CD4-positive, alpha-beta T cell (primary cell): ENCODE data around the gene BICD2. TPM values are rescaled to one million over a fixed set of nuclear protein-coding genes. Genes with fewer than 3 reads are reported as not detected.

Source experiments
- ATAC-seq: fragments of 200-7000 bp; cut with Tn5 transposase; one replicate; pipeline ENCODE4 v1.10.0; 2022; ENCODE audit warnings: mild to moderate bottlenecking; ENCODE audit not compliant: poor library complexity
- CTCF ChIA-PET: fragments of 350-600 bp; sonication (Branson Sonifier 250); formaldehyde crosslinking; loops from one replicate; lab custom pipeline; 2021; ENCODE audit warnings: antibody characterized with exemption, inconsistent platforms; lab: Charles Lee
- POLR2A ChIA-PET: fragments of 350-600 bp; sonication (Branson Sonifier 250); formaldehyde crosslinking; loops from one replicate; lab custom pipeline; 2021; ENCODE audit warnings: antibody characterized with exemption, inconsistent platforms; lab: Charles Lee
- DNase-seq, 14 experiments: peaks; one replicate each; pipeline ENCODE4 v3.0.0-alpha.2; 2013 to 2020; ENCODE audit warnings: mixed read lengths in 2 of 14
- H3K27ac ChIP-seq, 2 donors: one replicate each; pipeline versions ENCODE4 v1.5.1 to v1.7.0; 2013; ENCODE audit warnings: low read length in 2 of 2, low read depth in 1 of 2, mild to moderate bottlenecking in 1 of 2
- H3K27me3 ChIP-seq, 2 experiments: 1 replicate in 1 of 2; 2 replicates in 1 of 2; pipeline versions ENCODE4 v1.6.1 to v1.7.0; 2013; ENCODE audit warnings: low read length in 2 of 2, control low read depth in 1 of 2, mild to moderate bottlenecking in 1 of 2, moderate library complexity in 1 of 2; ENCODE audit not compliant: insufficient read depth in 2 of 2, control insufficient read depth in 1 of 2
- H3K36me3 ChIP-seq: one replicate; pipeline ENCODE4 v1.6.1; 2013; ENCODE audit warnings: low read length, control low read depth; ENCODE audit not compliant: insufficient read depth
- H3K4me1 ChIP-seq: one replicate; pipeline ENCODE4 v1.6.1; 2013; ENCODE audit warnings: low read length, control low read depth; ENCODE audit not compliant: insufficient read depth
- H3K4me3 ChIP-seq: one replicate; pipeline ENCODE4 v1.5.1; 2013; ENCODE audit warnings: mild to moderate bottlenecking, low read length, moderate library complexity
- H3K9me3 ChIP-seq, 2 experiments: 1 replicate in 1 of 2; 2 replicates in 1 of 2; pipeline versions ENCODE4 v1.6.1 to v1.7.0; 2013; ENCODE audit warnings: low read length in 2 of 2, mild to moderate bottlenecking in 2 of 2, control low read depth in 1 of 2, moderate library complexity in 1 of 2; ENCODE audit not compliant: control insufficient read depth in 1 of 2, insufficient read depth in 1 of 2
- H3K27ac Mint-ChIP-seq: one replicate; pipeline ENCODE4 v1.8.0; 2020; ENCODE audit warnings: mixed read lengths
- H3K27me3 Mint-ChIP-seq: one replicate; pipeline ENCODE4 v1.8.0; 2021; ENCODE audit warnings: mixed read lengths
- H3K36me3 Mint-ChIP-seq: one replicate; pipeline ENCODE4 v1.8.0; 2021; ENCODE audit warnings: low read depth, mixed read lengths
- H3K4me1 Mint-ChIP-seq: one replicate; pipeline ENCODE4 v1.8.0; 2021; ENCODE audit warnings: low read depth, mixed read lengths
- H3K4me3 Mint-ChIP-seq: one replicate; pipeline ENCODE4 v1.8.0; 2020; ENCODE audit warnings: mild to moderate bottlenecking, mixed read lengths
- H3K9me3 Mint-ChIP-seq: one replicate; pipeline ENCODE4 v1.8.0; 2020; ENCODE audit warnings: mixed read lengths
- CTCF ChIP-seq: fragments of 200-600 bp; IDR thresholded peaks from one replicate; pipeline ENCODE4 v1.8.0; 2022; ENCODE audit warnings: antibody characterized with exemption, mild to moderate bottlenecking
- intact Hi-C, 2 experiments: fragments of 100-400 bp; cut with DNase I in 1 of 2; cut with micrococcal nuclease in 1 of 2; formaldehyde crosslinking; loops; one replicate each; pipeline versions ENCODE4 v1.15.1 to v1.9.0; 2023 to 2025; cut with DNase I, micrococcal nuclease
- total RNA-seq, 174 experiments: library from RNA in 2 of 174; stranded (reverse) in 2 of 174; gene quantifications; one replicate each; pipeline ENCODE4 v1.2.3 and lab custom pipeline; 2021 to 2026

The BICD2 gene
- total RNA-seq, 2 experiments from 2014 or later: 14.1 to 14.9 TPM

- Histone ChIP-seq H3K4me1 (no peaks in the 10 kb centered on the region), H3K27me3 (no peaks in the 10 kb centered on the region), H3K36me3 (peaks cover 69% of the 10 kb centered on the region), H3K4me3 (no peak overlapping the region), H3K27ac (no peak overlapping the region), H3K9me3 (no peaks in the 10 kb centered on the region)
- intact Hi-C loops: no loop called here
- TF ChIP-seq CTCF: no peak
- POLR2A ChIA-PET: no interaction called here
- ATAC-seq: no peak
- CTCF ChIA-PET: no interaction called here
- Mint-ChIP-seq H3K4me3 (no peak overlapping the region), H3K4me1 (peaks cover 10% of the 10 kb centered on the region), H3K27ac (no peak overlapping the region), H3K27me3 (no peaks in the 10 kb centered on the region), H3K9me3 (no peaks in the 10 kb centered on the region), H3K36me3 (peaks cover 87% of the 10 kb centered on the region)
- no peak for DNase-seq
These were observed 41.4 kb downstream of the BICD2 start for GRCh38 chr9:92723299-92723625.

GRCh38 chr9:92722386-92723298 lies 42.0 kb downstream of the BICD2 start:
- no peak overlapping the region for H3K4me3 Mint-ChIP-seq
- ATAC-seq (no peak), DNase-seq (peak in 1 of 14 experiments; percentile 3)
- ChIA-PET POLR2A (no interaction called here), CTCF (no interaction called here)
- Histone ChIP-seq H3K27me3 (no peaks in the 10 kb centered on the region), H3K27ac (no peak overlapping the region), H3K4me1 (no peaks in the 10 kb centered on the region), H3K9me3 (no peaks in the 10 kb centered on the region), H3K4me3 (no peak overlapping the region), H3K36me3 (peaks cover 69% of the 10 kb centered on the region)
- H3K4me1 Mint-ChIP-seq: peaks cover 7% of the 10 kb centered on the region
- H3K27ac Mint-ChIP-seq: no peak overlapping the region
- H3K27me3 Mint-ChIP-seq: no peaks in the 10 kb centered on the region
- peaks cover 87% of the 10 kb centered on the region for H3K36me3 Mint-ChIP-seq
- intact Hi-C loops: no loop called here
- TF ChIP-seq CTCF: no peak
- no peaks in the 10 kb centered on the region for H3K9me3 Mint-ChIP-seq

GRCh38 chr9:92721548-92721947 lies 43.1 kb downstream of the BICD2 start:
- Mint-ChIP-seq H3K27me3 (no peaks in the 10 kb centered on the region), H3K4me1 (peaks cover 7% of the 10 kb centered on the region), H3K27ac (no peak overlapping the region), H3K36me3 (peaks cover 86% of the 10 kb centered on the region), H3K4me3 (no peak overlapping the region), H3K9me3 (no peaks in the 10 kb centered on the region)
- TF ChIP-seq CTCF: no peak
- no peak for ATAC-seq
- H3K9me3 ChIP-seq: no peaks in the 10 kb centered on the region
- ChIA-PET CTCF (no interaction called here), POLR2A (no interaction called here)
- no peaks in the 10 kb centered on the region for H3K27me3 ChIP-seq
- H3K27ac ChIP-seq: no peak overlapping the region
- peak in 1 of 14 experiments; percentile 2 for DNase-seq
- peaks cover 68% of the 10 kb centered on the region for H3K36me3 ChIP-seq
- H3K4me1 ChIP-seq: peaks cover 3% of the 10 kb centered on the region
- no peak overlapping the region for H3K4me3 ChIP-seq
- intact Hi-C loops: no loop called here
